ENCODE data around the gene PMEPA1.

DNA sequence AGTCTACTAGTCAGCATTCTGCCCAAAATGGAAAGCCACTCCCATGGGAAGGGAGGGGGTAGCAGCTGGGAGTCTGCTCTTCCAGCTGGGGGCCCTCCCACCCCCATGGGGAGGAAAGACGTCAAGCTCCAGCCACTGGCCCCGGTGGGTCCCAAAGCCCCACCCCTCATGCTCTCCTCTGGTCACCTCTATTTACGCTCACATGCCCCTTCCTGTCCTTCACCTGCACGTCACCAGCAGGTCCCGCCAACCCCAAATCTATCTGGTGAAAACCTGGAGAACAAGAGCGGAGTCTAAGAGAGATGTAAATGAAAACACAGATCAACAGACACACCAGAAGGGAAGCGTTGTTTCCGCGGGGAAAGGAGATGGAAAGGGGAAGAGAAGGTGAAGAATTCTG is 59.5 kb downstream of the PMEPA1 start:
- TF ChIP-seq, protein P1, sequence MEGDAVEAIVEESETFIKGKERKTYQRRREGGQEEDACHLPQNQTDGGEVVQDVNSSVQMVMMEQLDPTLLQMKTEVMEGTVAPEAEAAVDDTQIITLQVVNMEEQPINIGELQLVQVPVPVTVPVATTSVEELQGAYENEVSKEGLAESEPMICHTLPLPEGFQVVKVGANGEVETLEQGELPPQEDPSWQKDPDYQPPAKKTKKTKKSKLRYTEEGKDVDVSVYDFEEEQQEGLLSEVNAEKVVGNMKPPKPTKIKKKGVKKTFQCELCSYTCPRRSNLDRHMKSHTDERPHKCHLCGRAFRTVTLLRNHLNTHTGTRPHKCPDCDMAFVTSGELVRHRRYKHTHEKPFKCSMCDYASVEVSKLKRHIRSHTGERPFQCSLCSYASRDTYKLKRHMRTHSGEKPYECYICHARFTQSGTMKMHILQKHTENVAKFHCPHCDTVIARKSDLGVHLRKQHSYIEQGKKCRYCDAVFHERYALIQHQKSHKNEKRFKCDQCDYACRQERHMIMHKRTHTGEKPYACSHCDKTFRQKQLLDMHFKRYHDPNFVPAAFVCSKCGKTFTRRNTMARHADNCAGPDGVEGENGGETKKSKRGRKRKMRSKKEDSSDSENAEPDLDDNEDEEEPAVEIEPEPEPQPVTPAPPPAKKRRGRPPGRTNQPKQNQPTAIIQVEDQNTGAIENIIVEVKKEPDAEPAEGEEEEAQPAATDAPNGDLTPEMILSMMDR (IDR thresholded peaks at IDR 0.05) = no peak
- TF ChIP-seq POLR2AphosphoS5 (IDR thresholded peaks at IDR 0.05) (no peak), POLR2A (IDR thresholded peaks at IDR 0.05) (no peak), EP300 (IDR thresholded peaks at IDR 0.05) (no peak)
